ENCODE measurements around the gene GOLGA6L22.
"Not testable (repeated sequence)": the region's sequence is repeated elsewhere in the genome, so short reads cannot be mapped to it uniquely, and the experiment has no call there.

GOLGA6L22 gene

DNA sequence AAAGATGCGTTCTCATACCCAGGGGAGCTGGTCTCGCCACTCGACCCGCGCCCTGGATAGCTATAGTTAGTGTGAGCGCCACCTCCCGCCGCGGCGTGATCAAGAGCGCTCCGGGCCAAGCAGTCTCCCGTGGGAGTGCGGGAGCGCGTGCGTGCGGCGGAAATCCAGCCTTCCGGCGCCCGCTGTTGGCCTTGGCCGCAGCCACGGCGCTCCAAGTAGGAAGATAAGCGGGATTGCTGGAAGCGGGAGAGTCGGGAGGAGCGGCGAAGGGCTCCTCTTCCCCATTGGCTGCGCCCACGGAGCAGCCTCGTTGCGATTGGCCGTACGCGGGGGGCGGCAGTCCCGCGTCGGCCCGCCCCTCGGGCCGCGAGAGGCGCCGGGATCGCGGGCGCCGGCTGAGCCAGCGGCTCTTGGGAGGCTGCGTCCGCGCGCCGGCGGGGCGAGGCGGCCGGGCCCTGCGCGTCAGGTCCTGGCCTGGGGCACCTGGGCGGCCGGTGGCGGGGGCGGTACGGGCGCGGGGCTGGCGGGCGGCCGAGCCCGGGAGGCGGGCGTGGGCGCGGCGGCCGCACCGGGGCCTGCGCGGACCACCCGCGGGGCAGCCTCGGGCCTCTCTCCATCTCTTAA lies 35.9 kb downstream of the GOLGA6L22 start:
- peak overlapping the region in 1 of 2 experiments; percentile 55; a peak in 2 of 4 replicates for H3K4me3 ChIP-seq (ENCODE audit: low read depth in 1 of 2, low read length in 2 of 2)
- not testable (repeated sequence) for H3K79me2 ChIP-seq (ENCODE audit: insufficient read depth, low read length); H3K9me3 ChIP-seq (ENCODE audit: insufficient read depth, low read length, severe bottlenecking); H3K4me1 ChIP-seq (ENCODE audit: insufficient read depth, low read length); H3K27ac ChIP-seq (ENCODE audit: low read length); H2AFZ ChIP-seq (ENCODE audit: low read depth, low read length); H4K20me1 ChIP-seq (ENCODE audit: insufficient read depth, low read length); ATAC-seq (ENCODE audit: insufficient read depth, low read depth); H3K36me3 ChIP-seq (ENCODE audit: insufficient read depth, low read length); H3K27me3 ChIP-seq (ENCODE audit: insufficient read depth, low read length, poor library complexity)
- peak overlapping the region; percentile 39; the same call in 1 of the 2 replicates for H3K4me2 ChIP-seq (ENCODE audit: insufficient read depth, low read length)
- peak overlapping the region; percentile 41 for H3K9ac ChIP-seq (ENCODE audit: low read depth, low read length)
- peak; percentile 42 for DNase-seq
- peak; percentile 6 for TF ChIP-seq CTCF (IDR thresholded peaks at IDR 0.05; ENCODE audit: borderline replicate concordance, extremely low read depth, low read length, poor library complexity, severe bottlenecking)

- not testable (repeated sequence) for H3K27ac ChIP-seq (ENCODE audit: low read length); H3K9me3 ChIP-seq (ENCODE audit: insufficient read depth, low read length, severe bottlenecking); H4K20me1 ChIP-seq (ENCODE audit: insufficient read depth, low read length); H3K4me1 ChIP-seq (ENCODE audit: insufficient read depth, low read length); H3K9ac ChIP-seq (ENCODE audit: low read depth, low read length); H3K27me3 ChIP-seq (ENCODE audit: insufficient read depth, low read length, poor library complexity); H3K4me3 ChIP-seq (ENCODE audit: low read depth in 1 of 2, low read length in 2 of 2); DNase-seq; H3K4me2 ChIP-seq (ENCODE audit: insufficient read depth, low read length); ATAC-seq (ENCODE audit: insufficient read depth, low read depth); H2AFZ ChIP-seq (ENCODE audit: low read depth, low read length); H3K79me2 ChIP-seq (ENCODE audit: insufficient read depth, low read length); H3K36me3 ChIP-seq (ENCODE audit: insufficient read depth, low read length)
These were observed 38.5 kb downstream of the GOLGA6L22 start for GRCh38 chr15:22497200-22497599.

DNA sequence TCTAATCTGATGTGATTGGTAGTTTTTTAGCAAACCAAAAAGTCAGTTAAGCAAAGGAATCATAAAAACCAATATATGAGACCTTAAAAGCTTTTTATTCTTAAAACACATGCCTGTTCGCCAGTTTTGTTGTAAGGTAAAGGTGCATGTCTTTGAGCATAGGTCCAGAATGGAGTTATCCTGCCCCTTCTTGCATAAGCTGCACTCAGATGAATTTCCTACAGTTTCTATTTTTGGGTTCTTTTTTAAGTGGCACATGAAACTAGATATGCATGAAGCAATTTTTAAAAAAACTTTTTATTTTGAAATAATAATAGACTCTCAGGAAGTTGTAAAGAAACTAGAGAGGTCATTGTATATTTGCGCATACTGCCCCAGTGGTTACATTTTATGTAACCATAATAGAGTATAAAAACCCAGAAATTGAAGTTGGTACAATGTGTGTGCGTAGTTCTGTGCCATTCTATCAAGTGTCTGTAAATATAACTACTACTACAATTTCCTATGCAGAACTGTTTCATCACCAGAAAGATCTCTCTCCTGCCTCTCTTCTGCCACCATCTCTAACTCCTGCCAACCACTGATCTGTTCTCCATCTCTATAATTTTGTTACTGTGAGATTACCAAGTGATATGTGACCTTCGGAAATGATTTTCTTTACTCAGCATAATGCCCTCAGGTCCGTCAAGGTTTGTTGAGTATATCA lies 39.7 kb downstream of the GOLGA6L22 start:
- not testable (repeated sequence) for H3K79me2 ChIP-seq (ENCODE audit: insufficient read depth, low read length)

DNA sequence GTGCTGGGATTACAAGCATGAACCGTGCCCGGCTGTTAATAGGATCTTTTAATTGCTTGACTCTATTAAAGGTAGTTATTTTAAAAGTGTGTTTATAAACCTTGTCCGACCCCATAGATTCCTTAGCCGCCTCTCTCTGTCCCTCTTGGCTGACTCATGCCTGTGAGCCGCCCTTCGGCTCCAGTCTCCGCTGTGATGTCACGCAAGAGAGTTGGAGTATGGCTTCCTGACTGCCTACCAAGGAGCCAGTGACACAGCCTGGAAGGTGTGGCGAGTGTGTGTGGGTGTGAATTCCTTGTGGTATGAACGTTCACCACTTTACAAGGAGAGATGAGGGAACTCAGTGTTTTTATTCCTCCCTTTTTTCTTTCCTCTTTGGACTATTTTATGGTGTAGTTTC lies 43.6 kb downstream of the GOLGA6L22 start:
- not testable (repeated sequence) for H3K4me3 ChIP-seq (ENCODE audit: low read depth in 1 of 2, low read length in 2 of 2); H3K79me2 ChIP-seq (ENCODE audit: insufficient read depth, low read length); H3K9me3 ChIP-seq (ENCODE audit: insufficient read depth, low read length, severe bottlenecking); H2AFZ ChIP-seq (ENCODE audit: low read depth, low read length); H3K27ac ChIP-seq (ENCODE audit: low read length); DNase-seq; H3K9ac ChIP-seq (ENCODE audit: low read depth, low read length); H3K27me3 ChIP-seq (ENCODE audit: insufficient read depth, low read length, poor library complexity); ATAC-seq (ENCODE audit: insufficient read depth, low read depth); H3K4me2 ChIP-seq (ENCODE audit: insufficient read depth, low read length); H3K36me3 ChIP-seq (ENCODE audit: insufficient read depth, low read length); H4K20me1 ChIP-seq (ENCODE audit: insufficient read depth, low read length); H3K4me1 ChIP-seq (ENCODE audit: insufficient read depth, low read length)

More for the DNA sequence above, 39.7 kb downstream of the GOLGA6L22 start:
- not testable (repeated sequence) for H4K20me1 ChIP-seq (ENCODE audit: insufficient read depth, low read length); H3K9ac ChIP-seq (ENCODE audit: low read depth, low read length); H3K27ac ChIP-seq (ENCODE audit: low read length); H3K27me3 ChIP-seq (ENCODE audit: insufficient read depth, low read length, poor library complexity); ATAC-seq (ENCODE audit: insufficient read depth, low read depth); H3K4me3 ChIP-seq (ENCODE audit: low read depth in 1 of 2, low read length in 2 of 2); H3K9me3 ChIP-seq (ENCODE audit: insufficient read depth, low read length, severe bottlenecking); DNase-seq; H2AFZ ChIP-seq (ENCODE audit: low read depth, low read length); H3K4me2 ChIP-seq (ENCODE audit: insufficient read depth, low read length); H3K36me3 ChIP-seq (ENCODE audit: insufficient read depth, low read length); H3K4me1 ChIP-seq (ENCODE audit: insufficient read depth, low read length)

- H3K79me2 ChIP-seq (ENCODE audit: insufficient read depth, low read length); H3K4me2 ChIP-seq (ENCODE audit: insufficient read depth, low read length); H2AFZ ChIP-seq (ENCODE audit: low read depth, low read length); H3K27ac ChIP-seq (ENCODE audit: low read length); H3K36me3 ChIP-seq (ENCODE audit: insufficient read depth, low read length); H3K4me3 ChIP-seq (ENCODE audit: low read depth in 1 of 2, low read length in 2 of 2); H4K20me1 ChIP-seq (ENCODE audit: insufficient read depth, low read length); H3K27me3 ChIP-seq (ENCODE audit: insufficient read depth, low read length, poor library complexity); H3K4me1 ChIP-seq (ENCODE audit: insufficient read depth, low read length); DNase-seq; H3K9ac ChIP-seq (ENCODE audit: low read depth, low read length); ATAC-seq (ENCODE audit: insufficient read depth, low read depth); H3K9me3 ChIP-seq (ENCODE audit: insufficient read depth, low read length, severe bottlenecking): not testable (repeated sequence)
These were observed 48.3 kb downstream of the GOLGA6L22 start for GRCh38 chr15:22506959-22507358.

DNA sequence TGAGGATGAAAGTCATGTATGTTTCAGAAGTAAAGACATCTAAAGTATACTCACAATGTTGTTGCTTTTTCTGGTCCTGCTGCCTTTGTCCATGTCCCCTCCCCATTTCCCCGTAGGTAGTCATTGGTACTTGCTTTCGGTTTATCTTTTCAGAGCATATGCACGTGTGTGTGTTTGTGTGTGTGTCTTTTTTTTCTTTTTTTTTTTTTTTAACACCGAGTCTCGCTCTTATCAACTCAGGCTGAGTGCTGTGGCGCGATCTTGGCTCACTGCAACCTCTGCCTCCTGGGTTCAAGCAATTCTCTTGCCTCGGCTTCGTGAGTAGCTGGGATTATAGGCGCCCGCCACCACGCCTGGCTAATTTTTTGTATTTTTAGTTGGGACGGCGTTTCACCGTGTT lies 57.4 kb downstream of the GOLGA6L22 start:
- not testable (repeated sequence) for H3K27me3 ChIP-seq (ENCODE audit: insufficient read depth, low read length, poor library complexity); H3K4me2 ChIP-seq (ENCODE audit: insufficient read depth, low read length); H3K79me2 ChIP-seq (ENCODE audit: insufficient read depth, low read length); H3K27ac ChIP-seq (ENCODE audit: low read length); H3K4me3 ChIP-seq (ENCODE audit: low read depth in 1 of 2, low read length in 2 of 2); H3K36me3 ChIP-seq (ENCODE audit: insufficient read depth, low read length); H4K20me1 ChIP-seq (ENCODE audit: insufficient read depth, low read length); ATAC-seq (ENCODE audit: insufficient read depth, low read depth); H3K4me1 ChIP-seq (ENCODE audit: insufficient read depth, low read length); H3K9me3 ChIP-seq (ENCODE audit: insufficient read depth, low read length, severe bottlenecking); DNase-seq; H3K9ac ChIP-seq (ENCODE audit: low read depth, low read length); H2AFZ ChIP-seq (ENCODE audit: low read depth, low read length)

Data from DND-41 (cell line).